HCT116 (cell line): Measurements from ENCODE around the gene ADAM10.

ENCODE experiments used
- FOSL1 ChIP-seq: IDR thresholded peaks from 2 replicates; pipeline ENCODE4 v1.6.1; 2012; ENCODE audit warnings: low read depth
- SIN3A ChIP-seq: IDR thresholded peaks from 2 replicates; pipeline ENCODE4 v1.6.1; 2012; ENCODE audit warnings: low read depth
- YY1 ChIP-seq: IDR thresholded peaks from 2 replicates; pipeline ENCODE4 v1.6.1; 2011; ENCODE audit warnings: low read length, low read depth, moderate library complexity, mild to moderate bottlenecking; ENCODE audit not compliant: insufficient replicate concordance; ENCODE audit errors: extremely low read depth
- TF ChIP-seq, protein P1 (sequence below), 3 experiments: fragments of 200-600 bp in 1 of 3; sonication (generic) in 1 of 3; IDR thresholded peaks in 2 of 3; conservative IDR thresholded peaks in 1 of 3; 2 replicates each; pipeline ENCODE4 v1.5.1; 2012 to 2017; ENCODE audit warnings: low read depth in 2 of 3, low read length in 2 of 3, antibody characterized with exemption in 1 of 3, borderline replicate concordance in 1 of 3, control low read depth in 1 of 3, mild to moderate bottlenecking in 1 of 3, mixed read lengths in 1 of 3, mixed run types in 1 of 3, moderate library complexity in 1 of 3; ENCODE audit not compliant: insufficient read depth in 1 of 3
- TF ChIP-seq, protein P2 (sequence below): IDR thresholded peaks from 2 replicates; pipeline ENCODE4 v1.6.1; 2012; ENCODE audit warnings: low read depth

DNA sequence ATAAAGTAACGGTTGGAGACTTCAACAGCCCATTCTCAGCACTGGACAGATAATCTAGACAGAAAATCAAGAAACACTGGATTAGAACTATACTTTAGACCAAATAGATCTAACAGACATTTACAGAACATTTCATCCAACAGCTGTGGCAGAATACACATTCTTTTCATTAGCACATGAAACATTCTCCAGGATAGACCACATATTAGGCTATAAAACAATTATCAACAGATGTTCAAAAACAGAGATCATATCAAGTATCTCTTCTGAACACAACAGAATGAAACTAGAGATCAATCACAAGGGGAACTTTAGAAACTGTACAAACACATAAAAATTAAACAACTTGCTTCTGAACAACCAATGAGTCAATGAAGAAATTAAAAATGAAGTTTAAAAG is 133.3 kb downstream of the ADAM10 start:
- TF ChIP-seq, protein P1, sequence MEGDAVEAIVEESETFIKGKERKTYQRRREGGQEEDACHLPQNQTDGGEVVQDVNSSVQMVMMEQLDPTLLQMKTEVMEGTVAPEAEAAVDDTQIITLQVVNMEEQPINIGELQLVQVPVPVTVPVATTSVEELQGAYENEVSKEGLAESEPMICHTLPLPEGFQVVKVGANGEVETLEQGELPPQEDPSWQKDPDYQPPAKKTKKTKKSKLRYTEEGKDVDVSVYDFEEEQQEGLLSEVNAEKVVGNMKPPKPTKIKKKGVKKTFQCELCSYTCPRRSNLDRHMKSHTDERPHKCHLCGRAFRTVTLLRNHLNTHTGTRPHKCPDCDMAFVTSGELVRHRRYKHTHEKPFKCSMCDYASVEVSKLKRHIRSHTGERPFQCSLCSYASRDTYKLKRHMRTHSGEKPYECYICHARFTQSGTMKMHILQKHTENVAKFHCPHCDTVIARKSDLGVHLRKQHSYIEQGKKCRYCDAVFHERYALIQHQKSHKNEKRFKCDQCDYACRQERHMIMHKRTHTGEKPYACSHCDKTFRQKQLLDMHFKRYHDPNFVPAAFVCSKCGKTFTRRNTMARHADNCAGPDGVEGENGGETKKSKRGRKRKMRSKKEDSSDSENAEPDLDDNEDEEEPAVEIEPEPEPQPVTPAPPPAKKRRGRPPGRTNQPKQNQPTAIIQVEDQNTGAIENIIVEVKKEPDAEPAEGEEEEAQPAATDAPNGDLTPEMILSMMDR (IDR thresholded peaks at IDR 0.05 in 2 of 3, conservative IDR thresholded peaks at IDR 0.05 in 1 of 3; ENCODE audit: borderline replicate concordance in 1 of 3, insufficient read depth in 1 of 3, low read depth in 2 of 3, low read length in 2 of 3), result no peak
- TF ChIP-seq FOSL1, result no peak
- no peak for TF ChIP-seq YY1
- no peak for TF ChIP-seq SIN3A
- TF ChIP-seq, protein P2, sequence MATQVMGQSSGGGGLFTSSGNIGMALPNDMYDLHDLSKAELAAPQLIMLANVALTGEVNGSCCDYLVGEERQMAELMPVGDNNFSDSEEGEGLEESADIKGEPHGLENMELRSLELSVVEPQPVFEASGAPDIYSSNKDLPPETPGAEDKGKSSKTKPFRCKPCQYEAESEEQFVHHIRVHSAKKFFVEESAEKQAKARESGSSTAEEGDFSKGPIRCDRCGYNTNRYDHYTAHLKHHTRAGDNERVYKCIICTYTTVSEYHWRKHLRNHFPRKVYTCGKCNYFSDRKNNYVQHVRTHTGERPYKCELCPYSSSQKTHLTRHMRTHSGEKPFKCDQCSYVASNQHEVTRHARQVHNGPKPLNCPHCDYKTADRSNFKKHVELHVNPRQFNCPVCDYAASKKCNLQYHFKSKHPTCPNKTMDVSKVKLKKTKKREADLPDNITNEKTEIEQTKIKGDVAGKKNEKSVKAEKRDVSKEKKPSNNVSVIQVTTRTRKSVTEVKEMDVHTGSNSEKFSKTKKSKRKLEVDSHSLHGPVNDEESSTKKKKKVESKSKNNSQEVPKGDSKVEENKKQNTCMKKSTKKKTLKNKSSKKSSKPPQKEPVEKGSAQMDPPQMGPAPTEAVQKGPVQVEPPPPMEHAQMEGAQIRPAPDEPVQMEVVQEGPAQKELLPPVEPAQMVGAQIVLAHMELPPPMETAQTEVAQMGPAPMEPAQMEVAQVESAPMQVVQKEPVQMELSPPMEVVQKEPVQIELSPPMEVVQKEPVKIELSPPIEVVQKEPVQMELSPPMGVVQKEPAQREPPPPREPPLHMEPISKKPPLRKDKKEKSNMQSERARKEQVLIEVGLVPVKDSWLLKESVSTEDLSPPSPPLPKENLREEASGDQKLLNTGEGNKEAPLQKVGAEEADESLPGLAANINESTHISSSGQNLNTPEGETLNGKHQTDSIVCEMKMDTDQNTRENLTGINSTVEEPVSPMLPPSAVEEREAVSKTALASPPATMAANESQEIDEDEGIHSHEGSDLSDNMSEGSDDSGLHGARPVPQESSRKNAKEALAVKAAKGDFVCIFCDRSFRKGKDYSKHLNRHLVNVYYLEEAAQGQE, result no peak
